Lower leg skin (tissue), 4 donors: ENCODE results near the gene STS. TPM values are rescaled to one million over a fixed set of nuclear protein-coding genes. Genes with fewer than 3 reads are reported as not detected.

Experiments
- DNase-seq, 2 donors: peaks; one replicate each; pipeline ENCODE4 v3.0.0-alpha.2; 2019; ENCODE audit warnings: low spot score in 2 of 2
- H3K4me3 ChIP-seq: fragments of 200-600 bp; sonication (generic); 2 replicates; pipeline ENCODE4 v1.5.1; 2017; ENCODE audit warnings: mild to moderate bottlenecking, low read depth; ENCODE audit not compliant: poor library complexity, severe bottlenecking
- POLR2A ChIP-seq, 2 donors: fragments of 450-650 bp; IDR thresholded peaks; one replicate each; pipeline ENCODE4 v1.6.1; 2016 to 2017; ENCODE audit warnings: antibody characterized with exemption in 2 of 2, mild to moderate bottlenecking in 1 of 2, moderate library complexity in 1 of 2
- whole genome bisulfite sequencing, 2 donors: methylation state at CpG; one replicate each; pipeline ENCODE4 v1.1.5; 2018; 5-methylcytosine and 5-hydroxymethylcytosine counted together
- intact Hi-C: fragments of 100-400 bp; cut with DNase I; formaldehyde crosslinking; loops from one replicate; pipeline ENCODE4 v1.15.0; 2023; ENCODE audit warnings: low total_unique reads
- total RNA-seq, 4 donors: library from RNA; depleted of rRNA; stranded (reverse); fragments of >200 nt; gene quantifications; one replicate each; pipeline ENCODE4 v1.1.0, GENCODE V29; 2016
- TF ChIP-seq, protein P1 (sequence below), 3 donors: fragments of 450-650 bp; IDR thresholded peaks; one replicate each; pipeline ENCODE4 v1.5.1; 2016; ENCODE audit warnings: antibody characterized with exemption in 3 of 3, mild to moderate bottlenecking in 3 of 3, moderate library complexity in 2 of 3

The STS gene
- total RNA-seq, 4 donors from 2014 or later, result 11.3 to 15.7 (median 12.8) TPM

DNA sequence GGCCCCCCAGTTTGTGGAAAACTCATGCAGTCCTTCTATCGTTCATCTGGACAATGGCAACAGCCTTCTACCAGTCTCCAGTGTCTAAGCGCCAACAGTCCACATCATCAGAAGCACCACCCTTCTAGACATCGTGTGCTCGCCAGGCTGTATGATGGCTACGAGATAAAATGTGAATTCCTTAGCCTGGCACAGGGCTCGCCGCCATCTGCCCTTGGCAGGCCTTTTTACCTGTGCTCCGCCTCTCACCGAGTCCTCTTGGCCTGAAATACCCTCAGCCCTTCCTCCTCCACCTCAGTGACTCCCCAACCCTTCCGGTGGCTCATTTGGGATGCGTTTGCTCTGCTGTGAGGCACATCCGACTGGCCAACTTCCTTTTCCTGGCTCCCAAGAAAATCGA lies 15.9 kb upstream of the STS start:
- 74 to 80% methylated on average over 13 of the region's 13 CpGs for WGBS, 2 donors
- DNase-seq, result no peak

DNA sequence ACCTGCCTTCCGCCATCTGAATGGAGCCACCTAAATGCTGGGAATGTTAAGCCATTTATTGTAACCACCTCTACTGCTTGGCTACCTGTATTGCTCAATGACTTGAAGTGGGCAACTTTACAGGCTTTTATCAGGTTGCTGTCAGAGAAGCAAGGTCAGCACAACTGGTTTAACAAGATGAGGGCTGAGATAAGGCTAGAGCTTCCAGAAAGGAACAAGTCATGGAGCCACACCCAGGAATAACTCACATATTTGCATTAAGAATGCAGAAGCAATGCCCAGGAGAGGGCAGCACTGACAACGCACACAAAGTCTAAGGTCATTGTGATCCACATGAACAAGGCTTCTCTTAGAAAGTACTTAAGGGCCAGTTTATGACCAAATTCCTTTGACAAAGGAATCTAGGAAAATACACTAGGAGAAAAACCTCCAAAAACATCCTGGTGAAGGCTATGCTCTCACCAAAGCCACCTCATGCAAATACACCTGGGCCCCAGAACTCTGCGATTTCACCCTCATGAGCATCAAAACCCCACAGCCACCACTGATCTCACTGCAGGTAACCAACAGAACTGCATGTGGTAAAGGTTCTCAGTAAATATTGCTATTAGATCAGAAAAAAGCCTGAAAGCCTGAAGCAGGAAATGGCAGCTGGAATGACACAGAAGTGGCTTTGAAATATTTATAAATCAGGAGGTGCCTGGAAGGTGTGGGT lies 15.0 kb upstream of the STS start:
- peak in 1 of 2 donors; percentile 41 for DNase-seq
- no peak overlapping the region for H3K4me3 ChIP-seq
- no peak for TF ChIP-seq POLR2A (IDR thresholded peaks at IDR 0.05)
- TF ChIP-seq, protein P1, sequence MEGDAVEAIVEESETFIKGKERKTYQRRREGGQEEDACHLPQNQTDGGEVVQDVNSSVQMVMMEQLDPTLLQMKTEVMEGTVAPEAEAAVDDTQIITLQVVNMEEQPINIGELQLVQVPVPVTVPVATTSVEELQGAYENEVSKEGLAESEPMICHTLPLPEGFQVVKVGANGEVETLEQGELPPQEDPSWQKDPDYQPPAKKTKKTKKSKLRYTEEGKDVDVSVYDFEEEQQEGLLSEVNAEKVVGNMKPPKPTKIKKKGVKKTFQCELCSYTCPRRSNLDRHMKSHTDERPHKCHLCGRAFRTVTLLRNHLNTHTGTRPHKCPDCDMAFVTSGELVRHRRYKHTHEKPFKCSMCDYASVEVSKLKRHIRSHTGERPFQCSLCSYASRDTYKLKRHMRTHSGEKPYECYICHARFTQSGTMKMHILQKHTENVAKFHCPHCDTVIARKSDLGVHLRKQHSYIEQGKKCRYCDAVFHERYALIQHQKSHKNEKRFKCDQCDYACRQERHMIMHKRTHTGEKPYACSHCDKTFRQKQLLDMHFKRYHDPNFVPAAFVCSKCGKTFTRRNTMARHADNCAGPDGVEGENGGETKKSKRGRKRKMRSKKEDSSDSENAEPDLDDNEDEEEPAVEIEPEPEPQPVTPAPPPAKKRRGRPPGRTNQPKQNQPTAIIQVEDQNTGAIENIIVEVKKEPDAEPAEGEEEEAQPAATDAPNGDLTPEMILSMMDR (IDR thresholded peaks at IDR 0.05), result no peak
- 60 to 71% methylated on average over 3 of the region's 3 CpGs for WGBS, 2 donors
- intact Hi-C loops, result no loop called here

More for the DNA sequence above, 15.9 kb upstream of the STS start:
- intact Hi-C loops, result no loop called here
- TF ChIP-seq POLR2A (IDR thresholded peaks at IDR 0.05), result no peak
- TF ChIP-seq, protein P1 (IDR thresholded peaks at IDR 0.05), result no peak
- no peak overlapping the region for H3K4me3 ChIP-seq

DNA sequence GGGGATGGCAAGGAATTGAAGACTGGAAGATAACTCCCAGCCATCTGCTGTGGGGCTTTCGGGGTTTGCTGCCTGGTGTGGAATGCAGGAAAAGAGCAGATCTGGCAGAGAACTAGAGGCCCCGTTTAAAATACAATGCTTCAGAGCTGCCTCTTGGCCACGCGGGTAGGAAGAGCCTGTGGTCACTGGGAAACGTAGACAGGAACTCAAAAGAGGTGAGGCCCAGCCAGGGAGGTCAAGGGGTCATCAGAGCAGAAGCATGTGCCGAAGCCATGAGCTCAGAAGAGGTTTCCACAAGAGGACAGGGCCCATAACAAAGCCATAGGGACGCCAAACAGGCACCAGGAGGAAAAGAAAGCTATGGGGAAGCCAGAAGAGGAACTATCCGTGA lies 14.5 kb upstream of the STS start:
- TF ChIP-seq, protein P1 (IDR thresholded peaks at IDR 0.05), result no peak
- no peak for TF ChIP-seq POLR2A (IDR thresholded peaks at IDR 0.05)
- H3K4me3 ChIP-seq, result no peak overlapping the region
- 32 to 56% methylated on average over 8 of the region's 8 CpGs for WGBS, 2 donors
- DNase-seq, result no peak
- intact Hi-C loops, result no loop called here

DNA sequence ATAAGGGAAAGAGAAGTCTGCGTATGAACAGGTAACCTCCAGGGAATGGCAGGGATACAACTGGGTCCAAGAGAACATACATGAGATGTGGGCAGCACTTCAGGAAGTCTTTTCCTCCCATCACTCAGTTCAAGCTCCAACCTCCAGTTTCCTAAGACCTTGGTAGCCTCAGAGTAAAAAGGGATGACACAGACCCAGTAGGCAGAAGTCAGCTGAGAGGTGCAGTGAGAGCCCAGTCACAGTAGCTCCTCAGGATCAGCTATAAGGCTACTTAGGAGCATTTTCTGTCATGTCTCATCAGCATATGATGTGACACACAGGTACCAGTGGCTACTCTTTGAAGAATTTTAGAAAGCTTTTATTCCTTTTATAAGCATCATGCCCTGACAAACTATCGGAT lies 12.5 kb upstream of the STS start:
- H3K4me3 ChIP-seq, result no peak overlapping the region
- WGBS, 2 donors, result 92 to 98% methylated on average over 2 of the region's 2 CpGs

DNA sequence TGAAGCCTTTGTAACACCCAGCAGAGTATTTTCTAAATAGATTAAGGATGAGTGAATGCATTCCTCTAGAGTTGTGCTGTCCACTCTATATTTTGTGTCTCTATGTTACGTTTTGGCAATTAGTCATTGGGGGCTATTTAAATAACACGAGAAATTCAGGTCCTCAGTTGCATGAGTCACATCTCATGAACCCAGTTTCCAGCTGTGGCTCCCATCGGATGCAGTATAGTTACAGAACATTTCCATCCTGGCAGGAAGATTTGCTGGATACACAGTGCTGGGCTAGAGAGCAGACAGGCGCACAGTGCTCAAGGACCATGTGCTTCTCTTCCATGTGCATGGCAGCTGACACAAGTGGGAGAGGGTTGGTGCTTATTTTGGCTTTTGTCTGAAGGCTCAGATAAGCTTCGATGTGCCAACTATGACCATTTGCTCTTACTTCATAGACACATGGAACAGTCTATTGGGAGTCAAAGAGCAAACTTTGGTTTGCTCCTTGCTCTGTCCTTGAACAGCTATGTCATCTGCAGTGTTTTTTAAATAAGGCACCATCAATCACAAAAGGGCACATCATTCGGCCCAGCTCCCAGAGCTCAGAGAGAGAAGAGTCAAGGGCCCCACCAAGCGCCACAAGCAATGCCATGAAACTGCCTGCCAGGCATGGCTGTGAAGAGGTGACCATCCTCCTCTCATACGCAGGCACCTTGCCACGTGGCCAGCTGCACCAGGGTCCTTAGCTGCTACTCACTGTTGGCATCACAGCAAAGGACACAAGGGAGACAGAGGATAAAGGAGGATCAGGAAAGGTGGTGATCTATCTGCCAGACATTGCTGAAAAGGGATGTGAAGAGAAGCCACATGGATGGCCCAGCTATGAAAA lies 8.1 kb upstream of the STS start:
- WGBS, 2 donors, result 85 to 88% methylated on average over 9 of the region's 9 CpGs
- H3K4me3 ChIP-seq, result no peak overlapping the region
- intact Hi-C loops, result no loop called here
- TF ChIP-seq, protein P1 (IDR thresholded peaks at IDR 0.05), result no peak
- TF ChIP-seq POLR2A (IDR thresholded peaks at IDR 0.05), result no peak
- DNase-seq, result no peak

More for the DNA sequence above, 12.5 kb upstream of the STS start:
- DNase-seq, result no peak
- intact Hi-C loops, result no loop called here
- no peak for TF ChIP-seq POLR2A (IDR thresholded peaks at IDR 0.05)

DNA sequence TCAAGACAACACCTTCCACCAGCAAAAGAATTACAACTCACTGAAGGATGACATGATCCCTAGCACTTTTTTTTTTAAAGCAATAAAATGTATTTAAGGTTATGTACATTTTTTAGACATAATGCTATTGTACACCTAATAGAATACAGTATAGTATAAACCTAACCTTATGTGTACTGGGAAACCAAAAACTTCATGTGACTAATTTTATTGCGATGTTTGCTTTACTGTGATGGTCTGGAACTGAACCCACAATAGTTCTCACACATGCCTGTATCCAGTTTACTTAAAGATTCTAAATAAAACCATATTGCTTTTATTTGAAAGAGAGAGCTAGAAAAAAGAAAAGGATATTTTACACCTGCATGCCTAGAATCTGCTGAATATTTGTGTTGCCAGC lies 4.4 kb upstream of the STS start:
- TF ChIP-seq POLR2A (IDR thresholded peaks at IDR 0.05), result no peak
- TF ChIP-seq, protein P1 (IDR thresholded peaks at IDR 0.05), result no peak

More for the DNA sequence above, 4.4 kb upstream of the STS start:
- no peak for DNase-seq
- 96 to 100% methylated on average over 1 of the region's 1 CpG for WGBS, 2 donors
- H3K4me3 ChIP-seq, result no peak overlapping the region
- intact Hi-C loops, result no loop called here
